Mesenchymal stem cell (in vitro differentiated cells and primary cell): ENCODE measurements around the gene POLN.

Experiments
- DNase-seq: peaks from one replicate; pipeline ENCODE4 v3.0.0-alpha.2; 2013
- H2AFZ ChIP-seq: one replicate; pipeline ENCODE4 v1.6.1; 2013; ENCODE audit warnings: low read depth, mild to moderate bottlenecking, control low read depth, inconsistent platforms, low read length, moderate library complexity
- H2AK5ac ChIP-seq: 2 replicates; pipeline ENCODE4 v1.6.1; 2013; ENCODE audit warnings: low read length, moderate library complexity, mild to moderate bottlenecking, inconsistent platforms; ENCODE audit not compliant: severe bottlenecking
- H2BK120ac ChIP-seq: one replicate; pipeline ENCODE4 v1.6.1; 2013; ENCODE audit warnings: low read depth, mild to moderate bottlenecking, inconsistent platforms, low read length, moderate library complexity
- H2BK12ac ChIP-seq, 2 experiments: one replicate each; pipeline ENCODE4 v1.6.1; 2013; ENCODE audit warnings: inconsistent platforms in 2 of 2, low read length in 2 of 2, mild to moderate bottlenecking in 2 of 2, moderate library complexity in 2 of 2, control low read depth in 1 of 2
- H2BK15ac ChIP-seq: one replicate; pipeline ENCODE4 v1.6.1; 2013; ENCODE audit warnings: mild to moderate bottlenecking, low read depth, inconsistent platforms; ENCODE audit not compliant: poor library complexity, severe bottlenecking
- H2BK5ac ChIP-seq: 2 replicates; pipeline ENCODE4 v1.6.1; 2013; ENCODE audit warnings: low read depth, mild to moderate bottlenecking, low read length, control low read depth, inconsistent platforms; ENCODE audit not compliant: poor library complexity, severe bottlenecking
- H3K14ac ChIP-seq, 2 experiments: one replicate each; pipeline ENCODE4 v1.6.1; 2013; ENCODE audit warnings: inconsistent platforms in 2 of 2, low read length in 2 of 2, control low read depth in 1 of 2, mild to moderate bottlenecking in 1 of 2, moderate library complexity in 1 of 2
- H3K18ac ChIP-seq, 2 experiments: one replicate each; pipeline ENCODE4 v1.6.1; 2013; ENCODE audit warnings: inconsistent platforms in 2 of 2, low read length in 2 of 2, control low read depth in 1 of 2, low read depth in 1 of 2, mild to moderate bottlenecking in 1 of 2
- H3K23ac ChIP-seq, 2 experiments: one replicate each; pipeline ENCODE4 v1.6.1; 2013; ENCODE audit warnings: inconsistent platforms in 2 of 2, low read length in 2 of 2, mild to moderate bottlenecking in 2 of 2, moderate library complexity in 2 of 2, control low read depth in 1 of 2
- H3K27ac ChIP-seq: 2 replicates; pipeline ENCODE4 v1.5.1; 2013; ENCODE audit warnings: mild to moderate bottlenecking, moderate library complexity, low read length, control low read depth, inconsistent platforms; ENCODE audit not compliant: poor library complexity, severe bottlenecking
- H3K27me3 ChIP-seq, 2 experiments: 2 replicates each; pipeline versions ENCODE4 v1.6.1 to v1.7.0; 2013; ENCODE audit warnings: low read length in 2 of 2, mild to moderate bottlenecking in 2 of 2, moderate library complexity in 2 of 2, control low read depth in 1 of 2, inconsistent platforms in 1 of 2; ENCODE audit not compliant: control insufficient read depth in 1 of 2, insufficient read depth in 1 of 2
- H3K36me3 ChIP-seq, 2 experiments: 2 replicates each; pipeline versions ENCODE4 v1.6.1 to v1.7.0; 2013; ENCODE audit warnings: low read length in 2 of 2, control low read depth in 1 of 2, inconsistent platforms in 1 of 2, low read depth in 1 of 2, mild to moderate bottlenecking in 1 of 2; ENCODE audit not compliant: insufficient read depth in 2 of 2, control insufficient read depth in 1 of 2
- H3K4ac ChIP-seq, 2 experiments: one replicate each; pipeline ENCODE4 v1.6.1; 2013; ENCODE audit warnings: inconsistent platforms in 2 of 2, low read length in 2 of 2, mild to moderate bottlenecking in 2 of 2, moderate library complexity in 2 of 2, control low read depth in 1 of 2, low read depth in 1 of 2
- H3K4me1 ChIP-seq: 2 replicates; pipeline ENCODE4 v1.6.1; 2013; ENCODE audit warnings: low read depth, low read length, control low read depth; ENCODE audit not compliant: control insufficient read depth, insufficient read depth
- H3K4me2 ChIP-seq: 2 replicates; pipeline ENCODE4 v1.6.1; 2013; ENCODE audit warnings: low read length, mild to moderate bottlenecking, inconsistent platforms; ENCODE audit not compliant: poor library complexity, severe bottlenecking
- H3K4me3 ChIP-seq, 2 experiments: 2 replicates each; pipeline versions ENCODE4 v1.5.1 to v1.7.0; 2013; ENCODE audit warnings: low read length in 2 of 2, mild to moderate bottlenecking in 2 of 2, control low read depth in 1 of 2, low read depth in 1 of 2; ENCODE audit not compliant: insufficient read depth in 1 of 2
- H3K79me1 ChIP-seq: replicated peaks from 2 replicates; pipeline ENCODE4 v1.6.1; 2013; ENCODE audit warnings: mild to moderate bottlenecking, control low read depth, low read length, inconsistent platforms; ENCODE audit not compliant: poor library complexity, severe bottlenecking
- H3K9ac ChIP-seq: 2 replicates; pipeline ENCODE4 v1.7.0; 2013; ENCODE audit warnings: mild to moderate bottlenecking, low read length, moderate library complexity
- H3K9me3 ChIP-seq: 2 replicates; pipeline ENCODE4 v1.7.0; 2013; ENCODE audit warnings: mild to moderate bottlenecking, low read length; ENCODE audit not compliant: control insufficient read depth
- H4K8ac ChIP-seq: one replicate; pipeline ENCODE4 v1.6.1; 2013; ENCODE audit warnings: inconsistent platforms, mild to moderate bottlenecking, low read length, moderate library complexity
- H4K91ac ChIP-seq: one replicate; pipeline ENCODE4 v1.6.1; 2013; ENCODE audit warnings: mild to moderate bottlenecking, low read length, inconsistent platforms
- WGBS: methylation state at CpG from one replicate; pipeline ENCODE4 v1.1.7; 2013; ENCODE audit warnings: mixed read lengths; 5-methylcytosine and 5-hydroxymethylcytosine counted together

POLN gene

DNA sequence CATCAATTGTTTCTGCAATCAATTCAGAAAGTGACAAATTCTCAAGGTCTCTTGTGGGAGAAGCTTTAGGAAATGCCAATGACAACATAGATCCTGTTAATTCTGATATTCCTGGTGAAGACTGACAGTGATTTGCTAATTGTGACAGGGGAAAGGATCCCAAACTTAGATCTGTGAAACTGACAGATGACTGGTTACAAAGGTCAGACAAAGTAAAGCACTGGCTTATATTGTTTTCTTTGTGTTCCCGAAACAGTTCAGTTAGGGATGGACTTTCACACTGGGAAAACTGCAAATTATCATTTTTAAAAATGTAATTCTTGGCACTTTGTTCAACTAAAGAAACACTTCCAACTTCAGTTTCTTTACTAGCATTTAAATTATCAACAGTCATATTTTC is 152.7 kb downstream of the POLN start:
- H3K23ac ChIP-seq, result no peak overlapping the region
- 100% methylated on average over 1 of the region's 1 CpG for WGBS

DNA sequence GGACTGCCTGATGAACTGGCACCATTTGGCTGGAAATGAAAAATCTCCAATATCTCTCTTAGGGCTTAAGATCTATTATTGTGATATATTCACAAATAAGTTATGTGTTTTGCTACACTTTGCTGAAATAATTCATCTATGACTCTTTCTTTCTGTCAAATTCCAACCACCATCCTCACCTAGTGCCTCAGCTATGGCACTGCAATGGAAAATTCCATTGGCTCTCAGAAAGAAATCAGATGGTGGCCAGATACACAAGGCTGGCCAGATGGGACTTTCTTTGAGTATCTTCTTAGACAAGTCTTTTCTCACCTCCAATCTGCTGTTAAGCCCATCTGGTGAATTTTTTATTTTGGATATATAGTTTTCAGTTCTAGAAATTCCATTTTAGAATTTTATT is 154.8 kb downstream of the POLN start:
- H2AK5ac ChIP-seq, result no peak overlapping the region
- no peak overlapping the region for H2BK12ac ChIP-seq
- no peak overlapping the region for H2AFZ ChIP-seq
- H3K4me1 ChIP-seq, result no peaks in the 10 kb centered on the region
- no peak overlapping the region for H3K4me3 ChIP-seq
- H3K9me3 ChIP-seq, result no peaks in the 10 kb centered on the region
- no peak overlapping the region for H3K4ac ChIP-seq
- H3K27ac ChIP-seq, result no peak overlapping the region
- no peak overlapping the region for H3K18ac ChIP-seq
- H3K4me2 ChIP-seq, result no peak overlapping the region
- H3K9ac ChIP-seq, result no peak overlapping the region
- H3K23ac ChIP-seq, result no peak overlapping the region
- no peak overlapping the region for H4K91ac ChIP-seq
- peaks cover 0 to 4% of the 10 kb centered on the region in 2 experiments for H3K27me3 ChIP-seq
- peak; percentile 10 for DNase-seq
- H4K8ac ChIP-seq, result no peak overlapping the region
- no peak overlapping the region for H2BK15ac ChIP-seq
- no peak overlapping the region for H3K14ac ChIP-seq
- H2BK120ac ChIP-seq, result no peak overlapping the region
- no peaks in the 10 kb centered on the region for H3K79me1 ChIP-seq
- H2BK5ac ChIP-seq, result no peak overlapping the region
- peaks cover 0 to 8% of the 10 kb centered on the region in 2 experiments for H3K36me3 ChIP-seq

More for the DNA sequence above, 152.7 kb downstream of the POLN start:
- H3K14ac ChIP-seq, result no peak overlapping the region
- H4K8ac ChIP-seq, result no peak overlapping the region
- DNase-seq, result no peak
- H3K4me2 ChIP-seq, result no peak overlapping the region
- H2BK15ac ChIP-seq, result no peak overlapping the region
- H2AFZ ChIP-seq, result no peak overlapping the region
- H2BK12ac ChIP-seq, result no peak overlapping the region
- H3K27me3 ChIP-seq, result no peaks in the 10 kb centered on the region
- peaks cover 0 to 8% of the 10 kb centered on the region in 2 experiments for H3K36me3 ChIP-seq
- H3K4me1 ChIP-seq, result no peaks in the 10 kb centered on the region
- no peak overlapping the region for H2BK5ac ChIP-seq
- H3K9ac ChIP-seq, result no peak overlapping the region
- no peak overlapping the region for H3K4me3 ChIP-seq
- no peak overlapping the region for H4K91ac ChIP-seq
- H3K9me3 ChIP-seq, result no peaks in the 10 kb centered on the region
- no peaks in the 10 kb centered on the region for H3K79me1 ChIP-seq
- no peak overlapping the region for H2AK5ac ChIP-seq
- no peak overlapping the region for H2BK120ac ChIP-seq
- H3K27ac ChIP-seq, result no peak overlapping the region
- H3K4ac ChIP-seq, result no peak overlapping the region
- H3K18ac ChIP-seq, result no peak overlapping the region

DNA sequence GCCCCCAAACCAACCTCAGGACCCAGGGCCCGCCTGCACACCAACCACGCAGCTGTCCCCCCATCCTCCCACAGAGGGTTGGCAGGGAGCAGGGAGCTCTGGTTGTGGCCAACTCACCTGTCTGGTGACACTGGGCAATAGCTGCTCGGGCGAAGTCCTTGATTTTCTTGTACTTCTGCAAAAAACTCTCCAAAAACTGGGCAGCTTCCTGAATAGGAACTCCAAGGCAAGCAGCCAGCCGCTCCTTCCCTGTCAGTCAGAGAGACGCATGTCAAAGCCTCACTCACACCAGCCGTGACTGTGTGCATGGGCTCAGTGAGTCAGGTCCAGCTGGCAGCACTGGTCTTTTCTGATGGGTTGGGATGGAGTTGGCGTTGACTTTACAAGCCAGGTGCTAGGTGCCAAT is 156.4 kb downstream of the POLN start:
- H4K91ac ChIP-seq, result no peak overlapping the region
- no peaks in the 10 kb centered on the region for H3K4me1 ChIP-seq
- no peak overlapping the region for H4K8ac ChIP-seq
- H2BK120ac ChIP-seq, result no peak overlapping the region
- H3K79me1 ChIP-seq, result no peaks in the 10 kb centered on the region
- H2BK5ac ChIP-seq, result no peak overlapping the region
- H3K27me3 ChIP-seq, result peaks cover 0 to 4% of the 10 kb centered on the region in 2 experiments
- no peak overlapping the region for H3K4me3 ChIP-seq
- H3K4me2 ChIP-seq, result no peak overlapping the region
- H2BK15ac ChIP-seq, result no peak overlapping the region
- 88% methylated on average over 8 of the region's 8 CpGs for WGBS
- no peak overlapping the region for H2AK5ac ChIP-seq
- H3K27ac ChIP-seq, result no peak overlapping the region
- H3K18ac ChIP-seq, result no peak overlapping the region
- H3K9me3 ChIP-seq, result no peaks in the 10 kb centered on the region
- no peak overlapping the region for H3K4ac ChIP-seq
- H3K36me3 ChIP-seq, result peaks cover 0 to 4% of the 10 kb centered on the region in 2 experiments
- no peak for DNase-seq
- H3K14ac ChIP-seq, result no peak overlapping the region
- no peak overlapping the region for H2AFZ ChIP-seq
- H2BK12ac ChIP-seq, result no peak overlapping the region
- H3K9ac ChIP-seq, result no peak overlapping the region
- H3K23ac ChIP-seq, result no peak overlapping the region

DNA sequence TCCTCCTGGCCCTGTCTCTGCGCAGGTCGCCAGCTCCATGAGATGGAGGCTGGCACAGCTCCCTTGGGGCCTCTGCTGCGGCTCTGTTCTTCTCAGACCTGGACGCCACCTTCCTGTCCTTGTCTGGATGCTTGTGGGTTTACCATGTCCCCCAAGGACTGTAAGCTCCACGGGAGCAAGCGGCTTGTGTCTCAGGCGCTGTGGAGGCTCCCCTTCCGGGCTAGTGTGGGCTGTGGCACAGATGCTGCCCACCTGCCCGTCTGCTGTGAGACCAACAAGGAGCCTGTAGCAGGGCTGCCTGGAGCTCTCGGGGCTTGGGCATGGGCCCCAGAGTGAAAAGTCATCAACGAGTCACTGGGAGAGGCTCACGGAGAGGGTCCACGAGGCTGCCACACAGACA is 157.6 kb downstream of the POLN start:
- WGBS, result 84% methylated on average over 13 of the region's 13 CpGs
- peaks cover 0 to 4% of the 10 kb centered on the region in 2 experiments for H3K27me3 ChIP-seq
- no peaks in the 10 kb centered on the region for H3K9me3 ChIP-seq
- no peak overlapping the region for H2BK12ac ChIP-seq
- H2BK15ac ChIP-seq, result no peak overlapping the region
- no peak overlapping the region for H4K8ac ChIP-seq
- no peak overlapping the region for H3K4ac ChIP-seq
- H2BK5ac ChIP-seq, result no peak overlapping the region
- H2AK5ac ChIP-seq, result no peak overlapping the region
- peak overlapping the region; percentile 13 for H3K4me2 ChIP-seq
- H4K91ac ChIP-seq, result no peak overlapping the region
- H3K9ac ChIP-seq, result no peak overlapping the region
- no peak overlapping the region for H3K18ac ChIP-seq
- H2AFZ ChIP-seq, result no peak overlapping the region
- H2BK120ac ChIP-seq, result no peak overlapping the region
- H3K27ac ChIP-seq, result no peak overlapping the region
- H3K79me1 ChIP-seq, result no peaks in the 10 kb centered on the region
- no peak for DNase-seq
- H3K14ac ChIP-seq, result no peak overlapping the region
- peaks cover 0 to 4% of the 10 kb centered on the region in 2 experiments for H3K36me3 ChIP-seq
- no peak overlapping the region for H3K23ac ChIP-seq
- no peaks in the 10 kb centered on the region for H3K4me1 ChIP-seq
- H3K4me3 ChIP-seq, result no peak overlapping the region
